ENCODE data around the gene ARHGAP6. TPM values are rescaled to one million over a fixed set of nuclear protein-coding genes. Genes with fewer than 3 reads are reported as not detected.
A peak's percentile ranks its signal among the peaks of the same experiment; 100 is the strongest.

ARHGAP6 gene
- total and polyA plus RNA-seq, 11 donors: 2.1 to 6.6 (median 2.5) TPM

GRCh38 chrX:11119313-11119943 lies 546.3 kb downstream of the ARHGAP6 start:
- Histone ChIP-seq H3K27me3 (no peaks in the 10 kb centered on the region), H3K27ac (no peak overlapping the region), H3K9me3 (no peaks in the 10 kb centered on the region), H3K36me3 (peaks cover 0 to 84% (median 67%) of the 10 kb centered on the region in 9 donors), H3K4me1 (peaks cover 0 to 1% (median 0%) of the 10 kb centered on the region in 12 donors), H3K4me3 (no peak overlapping the region)
- no peak for ATAC-seq
- intact Hi-C loops (cut with DNase I): no loop called here
- TF ChIP-seq CTCF (IDR thresholded peaks at IDR 0.05) (no peak), POLR2A (IDR thresholded peaks at IDR 0.05) (no peak)
- 65 to 72% (median 68%) methylated on average over 8 of the region's 8 CpGs for WGBS, 4 donors
- no peak for DNase-seq

DNA sequence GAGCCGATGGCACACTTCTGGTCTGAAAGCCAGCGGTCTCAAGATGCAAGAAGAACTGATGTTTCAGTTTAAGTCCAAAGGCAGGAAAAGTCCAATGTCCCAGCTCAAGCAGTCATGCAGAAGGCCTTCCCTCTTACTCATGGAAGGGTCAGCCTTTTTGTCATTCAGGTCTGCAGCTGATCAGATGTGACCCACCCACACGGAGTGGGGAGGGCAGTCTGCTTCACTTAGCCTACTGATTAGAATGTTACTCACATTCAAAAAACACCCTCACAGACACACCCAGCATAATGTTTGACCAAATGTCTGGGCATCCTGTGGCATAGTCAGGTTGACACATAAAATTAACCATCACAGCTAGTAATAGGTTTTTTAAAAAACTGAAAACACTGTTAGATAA lies 548.0 kb downstream of the ARHGAP6 start:
- Histone ChIP-seq H3K4me3 (no peak overlapping the region), H3K27ac (no peak overlapping the region), H3K9me3 (no peaks in the 10 kb centered on the region), H3K36me3 (peaks cover 0 to 91% (median 69%) of the 10 kb centered on the region in 9 donors), H3K4me1 (peaks cover 0 to 11% (median 6%) of the 10 kb centered on the region in 12 donors), H3K27me3 (no peaks in the 10 kb centered on the region)
- TF ChIP-seq CTCF (IDR thresholded peaks at IDR 0.05) (no peak), POLR2A (IDR thresholded peaks at IDR 0.05) (no peak)
- WGBS, 4 donors: 63 to 96% (median 91%) methylated on average over 3 of the region's 3 CpGs
- ATAC-seq (no peak), DNase-seq (no peak)
- intact Hi-C loops (cut with DNase I): no loop called here

DNA sequence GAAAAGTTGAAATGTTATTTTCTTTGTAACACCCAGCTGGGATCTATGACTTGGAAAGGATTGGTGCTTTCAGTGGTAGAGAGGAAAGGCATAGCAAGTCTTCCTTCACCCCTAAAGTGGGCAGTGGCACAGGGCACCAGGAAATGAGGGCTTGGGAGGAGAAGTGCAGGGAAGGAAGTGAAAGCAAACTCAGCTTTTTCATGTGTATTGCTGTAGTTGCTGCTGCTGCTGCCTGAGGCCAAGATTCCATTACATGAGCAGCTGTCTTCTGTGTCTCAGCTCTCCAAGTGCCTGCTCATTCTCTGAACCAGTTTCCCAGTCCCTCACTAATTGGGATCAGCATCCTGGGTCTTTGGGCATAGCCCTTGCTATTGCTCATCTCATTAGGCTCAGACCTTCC lies 552.0 kb downstream of the ARHGAP6 start:
- peaks cover 0 to 51% (median 45%) of the 10 kb centered on the region in 9 donors for H3K36me3 ChIP-seq
- H3K27me3 ChIP-seq: no peaks in the 10 kb centered on the region
- no peak overlapping the region for H3K4me3 ChIP-seq
- TF ChIP-seq CTCF (IDR thresholded peaks at IDR 0.05): no peak
- no peak for TF ChIP-seq POLR2A (IDR thresholded peaks at IDR 0.05)
- no peak for DNase-seq
- no peaks in the 10 kb centered on the region for H3K9me3 ChIP-seq
- peaks cover 0 to 27% (median 14%) of the 10 kb centered on the region in 12 donors for H3K4me1 ChIP-seq
- intact Hi-C loops (cut with DNase I): no loop called here
- H3K27ac ChIP-seq: peak overlapping the region in 1 of 12 donors; percentile 80
- ATAC-seq: peak in 1 of 4 donors; percentile 12

GRCh38 chrX:11111947-11112346 lies 553.8 kb downstream of the ARHGAP6 start:
- peaks cover 0 to 27% (median 14%) of the 10 kb centered on the region in 12 donors for H3K4me1 ChIP-seq
- TF ChIP-seq CTCF (IDR thresholded peaks at IDR 0.05) (no peak), POLR2A (IDR thresholded peaks at IDR 0.05) (no peak)
- peak overlapping the region in 11 of 12 donors; percentile 56 to 96 (median 74) for H3K4me3 ChIP-seq
- peaks cover 0 to 33% (median 27%) of the 10 kb centered on the region in 9 donors for H3K36me3 ChIP-seq
- no peaks in the 10 kb centered on the region for H3K27me3 ChIP-seq
- DNase-seq (no peak), ATAC-seq (no peak)
- peak overlapping the region in 11 of 12 donors; percentile 47 to 90 (median 84) for H3K27ac ChIP-seq
- H3K9me3 ChIP-seq: no peaks in the 10 kb centered on the region
- 30 to 51% (median 42%) methylated on average over 9 of the region's 9 CpGs for WGBS, 4 donors
- intact Hi-C loops (cut with DNase I): no loop called here

Measured in heart left ventricle (tissue), 16 donors.